Measurements from ENCODE around the gene EVC.

Gene EVC

DNA sequence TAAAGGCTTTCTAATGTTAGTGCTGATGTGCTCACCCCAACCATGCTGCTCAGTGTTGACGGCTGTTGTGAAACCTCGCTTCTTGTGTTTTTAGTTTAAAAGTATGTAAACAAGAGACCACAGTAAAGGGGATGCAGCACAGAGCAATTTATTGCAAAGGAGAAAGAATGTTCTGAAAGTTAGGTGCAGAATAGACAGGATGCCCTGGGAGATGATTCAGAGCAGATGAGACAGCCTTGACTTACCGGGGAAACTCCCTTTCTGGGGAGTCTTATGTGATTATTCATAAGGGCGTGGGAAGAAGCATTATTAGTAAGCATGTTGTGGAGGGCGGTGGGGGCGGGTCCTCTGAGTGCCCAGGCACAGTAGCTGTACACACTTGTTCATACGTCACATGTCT is 47.7 kb downstream of the EVC start:
- no peak for DNase-seq

DNA sequence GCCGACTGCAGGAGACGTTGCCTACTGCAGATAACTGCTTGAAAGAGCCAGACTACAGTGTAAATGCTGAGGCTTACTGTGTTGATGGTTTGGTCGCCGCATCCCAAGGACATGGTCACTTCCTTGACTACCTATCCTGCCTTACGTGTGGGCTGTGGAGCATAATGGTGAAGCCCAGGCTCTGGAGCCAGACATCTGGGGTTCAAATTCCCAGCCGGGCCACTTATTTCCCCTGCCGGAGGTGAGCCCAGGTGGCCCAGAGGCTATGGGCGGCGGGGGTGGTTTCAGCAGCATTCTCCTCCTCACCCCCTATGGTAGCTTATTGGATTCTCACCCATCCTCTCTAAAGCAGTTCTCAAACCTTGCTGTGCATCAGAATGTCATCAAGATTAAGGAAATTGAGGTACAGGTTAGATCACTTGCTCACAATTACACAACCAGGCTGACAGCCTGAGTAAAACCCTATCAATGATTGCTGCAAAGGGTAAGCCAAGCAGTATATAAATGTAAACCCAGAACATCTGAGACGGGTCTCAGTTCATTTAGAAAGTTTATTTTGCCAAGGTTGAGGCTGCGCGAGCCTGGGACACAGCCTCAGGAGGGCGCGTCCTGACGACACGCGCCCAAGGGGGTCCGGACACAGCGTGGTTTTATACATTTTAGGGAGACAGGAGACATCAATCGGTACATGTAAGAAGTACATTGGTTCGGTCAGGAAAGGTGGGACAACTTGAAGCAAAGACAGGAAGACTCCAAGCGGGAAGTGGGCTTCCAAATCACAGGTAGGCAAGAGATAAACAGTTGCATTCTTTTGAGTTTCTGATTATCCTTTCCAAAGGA is 48.5 kb downstream of the EVC start:
- DNase-seq, result no peak

DNA sequence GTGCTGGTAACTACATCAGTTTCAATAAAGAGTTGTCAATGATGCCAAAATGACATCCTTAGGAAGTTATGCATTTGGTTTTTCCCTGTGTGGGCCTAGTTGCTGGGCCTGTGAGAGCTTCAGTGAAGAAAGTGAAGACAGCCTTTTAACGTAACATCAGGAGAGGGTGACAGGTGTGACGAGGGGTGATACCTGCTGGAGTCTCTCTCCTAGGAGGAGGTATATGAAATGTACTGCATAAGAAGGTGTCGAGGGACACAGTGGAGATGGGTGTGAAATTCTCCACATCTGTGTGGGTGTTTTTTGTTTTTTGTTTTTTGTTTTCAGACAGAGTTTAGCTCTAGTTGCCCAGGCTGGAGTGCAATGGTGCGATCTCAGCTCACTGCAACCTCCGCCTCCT is 49.2 kb downstream of the EVC start:
- no peak for DNase-seq

DNA sequence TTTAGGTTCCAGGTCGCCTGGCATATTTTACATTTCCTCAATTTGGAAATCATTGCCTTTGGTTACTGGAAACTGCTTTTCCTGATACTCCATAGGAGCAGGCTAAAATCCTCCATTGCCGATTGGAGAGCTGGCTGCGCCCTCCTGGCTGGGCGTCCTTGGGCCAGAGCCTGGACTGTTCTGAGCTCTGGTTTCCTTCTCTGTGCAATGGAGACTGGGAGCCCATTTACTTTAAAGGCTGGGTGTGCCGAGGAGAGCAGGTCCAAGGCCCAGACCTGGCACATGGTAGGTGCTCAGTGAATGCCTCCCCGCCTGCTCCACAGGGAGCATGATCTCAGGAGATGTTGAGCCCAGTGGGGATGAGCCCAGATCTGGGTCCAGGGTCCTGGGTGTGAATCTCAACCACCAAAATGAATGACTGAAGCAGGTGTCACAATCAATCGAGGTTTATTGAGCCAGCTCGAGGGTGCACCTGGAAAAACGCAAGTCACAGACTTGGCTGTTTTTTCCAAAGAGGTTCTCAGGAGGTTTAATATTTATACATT is 50.0 kb downstream of the EVC start:
- DNase-seq, result no peak

DNA sequence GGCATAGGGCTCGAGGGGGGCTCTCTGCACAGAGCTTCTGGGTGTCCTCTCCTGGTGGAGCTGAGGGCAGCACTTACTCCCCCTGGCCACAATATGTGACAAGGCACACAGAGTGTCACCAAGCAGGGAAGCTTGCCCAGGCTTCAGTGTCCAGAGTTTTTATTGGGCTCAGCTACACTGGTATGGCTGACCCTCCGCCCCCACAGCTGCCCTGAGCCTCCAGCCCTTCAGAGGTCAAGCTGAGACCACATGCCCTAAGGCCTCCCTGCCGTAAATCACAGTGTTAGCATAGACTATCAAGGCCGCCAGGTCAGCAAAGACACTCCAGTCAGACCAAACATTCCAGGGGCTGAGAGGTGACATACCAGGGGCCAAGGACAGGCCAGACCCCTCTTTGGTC is 59.0 kb downstream of the EVC start:
- DNase-seq, result no peak

DNA sequence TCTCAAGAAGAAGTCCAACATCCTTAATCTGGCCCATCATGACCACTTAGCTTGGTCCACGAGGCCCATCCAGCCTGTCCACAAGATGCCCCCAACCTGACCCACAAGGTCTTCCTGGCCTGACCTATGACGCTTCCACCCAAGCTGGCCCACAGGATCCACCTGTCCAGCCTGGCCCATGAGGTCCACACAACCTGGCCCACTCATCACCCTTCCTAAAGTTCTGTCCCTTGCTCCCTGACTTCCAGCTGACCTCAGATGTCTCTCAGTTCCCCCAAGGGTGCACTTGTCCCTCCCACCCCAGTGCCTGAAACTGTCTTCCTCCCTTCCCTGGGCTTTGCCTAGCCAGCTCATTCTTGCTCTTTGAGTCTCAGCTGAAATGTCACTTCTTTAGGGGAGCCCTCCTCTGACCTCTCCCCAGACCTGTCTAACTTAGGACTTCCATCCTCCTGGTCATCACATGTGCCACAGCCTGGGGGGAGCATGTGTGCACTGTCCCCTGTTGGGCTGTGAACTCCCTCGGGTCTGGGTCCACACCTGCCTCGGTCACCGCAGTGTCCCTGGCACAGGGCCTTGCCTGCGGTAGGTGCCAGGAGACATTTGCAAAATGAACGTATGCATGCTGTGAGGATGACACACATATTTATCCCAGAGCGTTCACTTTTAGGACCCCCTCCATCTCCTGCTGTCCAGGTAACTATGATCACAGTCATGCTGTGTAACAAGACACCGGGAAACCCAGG is 61.7 kb downstream of the EVC start:
- DNase-seq, result no peak

DNA sequence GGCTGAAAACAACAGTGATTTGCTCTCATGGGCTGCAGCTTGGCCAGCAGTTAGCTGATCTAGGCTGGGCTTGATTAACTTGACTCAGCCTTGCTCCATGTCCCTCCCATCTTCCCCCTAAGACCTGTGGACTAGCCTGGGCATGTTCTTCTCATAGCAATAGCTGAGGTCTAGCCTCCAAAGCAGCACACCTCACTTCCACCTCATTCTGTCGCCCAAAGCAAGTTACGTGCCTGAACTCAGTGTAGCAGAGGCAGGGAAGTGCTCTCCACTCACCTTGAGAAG is 62.2 kb downstream of the EVC start:
- DNase-seq, result no peak

DNA sequence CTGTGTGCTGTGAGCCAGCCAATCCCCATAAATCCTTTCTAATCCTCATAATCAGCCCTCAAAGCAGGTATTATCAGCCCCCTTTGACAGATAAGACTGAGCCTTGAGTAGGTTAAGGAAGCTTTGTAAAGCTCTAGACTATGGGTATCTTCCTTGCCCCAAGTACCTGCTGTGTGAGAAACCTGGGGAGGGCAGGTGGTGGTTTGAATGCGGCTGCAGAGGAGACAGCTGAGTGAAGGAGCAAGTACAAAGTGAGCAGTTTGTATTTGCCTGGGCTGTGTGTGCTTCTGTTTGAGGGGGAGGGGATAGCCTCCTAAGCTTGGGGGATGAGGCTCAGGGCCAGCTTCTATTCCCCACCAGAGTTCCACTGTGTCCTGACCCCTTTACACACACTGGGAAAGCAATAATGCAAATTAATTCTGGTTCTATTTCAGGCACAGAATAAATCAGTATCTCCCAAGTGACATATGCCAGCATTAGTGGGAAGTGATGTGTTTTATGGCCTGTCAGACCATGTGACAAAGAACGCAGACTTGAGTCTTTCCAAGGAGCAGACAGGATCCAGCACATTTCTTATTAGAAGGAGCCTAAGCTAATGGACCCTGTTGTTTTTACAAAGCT is 63.5 kb downstream of the EVC start:
- no peak for DNase-seq

DNA sequence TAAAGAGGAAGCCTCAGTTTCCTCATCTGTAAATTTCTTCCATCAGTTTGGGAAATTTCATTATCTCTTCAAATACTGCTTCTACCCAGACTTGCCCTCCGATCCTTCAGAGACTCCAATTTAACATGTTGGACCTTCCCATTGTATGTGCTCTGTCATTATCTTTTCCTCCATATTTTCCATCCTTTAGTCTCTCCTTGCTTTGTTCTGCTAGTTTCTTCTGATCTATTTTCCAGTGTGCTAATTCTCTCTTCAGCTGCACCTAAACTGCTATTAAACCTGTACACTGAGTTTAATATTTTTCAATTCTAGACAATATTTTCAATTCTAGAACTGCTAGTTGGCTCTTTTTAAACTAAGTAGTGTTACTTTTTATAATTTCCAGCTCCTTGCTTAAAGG is 65.5 kb downstream of the EVC start:
- DNase-seq, result no peak

DNA sequence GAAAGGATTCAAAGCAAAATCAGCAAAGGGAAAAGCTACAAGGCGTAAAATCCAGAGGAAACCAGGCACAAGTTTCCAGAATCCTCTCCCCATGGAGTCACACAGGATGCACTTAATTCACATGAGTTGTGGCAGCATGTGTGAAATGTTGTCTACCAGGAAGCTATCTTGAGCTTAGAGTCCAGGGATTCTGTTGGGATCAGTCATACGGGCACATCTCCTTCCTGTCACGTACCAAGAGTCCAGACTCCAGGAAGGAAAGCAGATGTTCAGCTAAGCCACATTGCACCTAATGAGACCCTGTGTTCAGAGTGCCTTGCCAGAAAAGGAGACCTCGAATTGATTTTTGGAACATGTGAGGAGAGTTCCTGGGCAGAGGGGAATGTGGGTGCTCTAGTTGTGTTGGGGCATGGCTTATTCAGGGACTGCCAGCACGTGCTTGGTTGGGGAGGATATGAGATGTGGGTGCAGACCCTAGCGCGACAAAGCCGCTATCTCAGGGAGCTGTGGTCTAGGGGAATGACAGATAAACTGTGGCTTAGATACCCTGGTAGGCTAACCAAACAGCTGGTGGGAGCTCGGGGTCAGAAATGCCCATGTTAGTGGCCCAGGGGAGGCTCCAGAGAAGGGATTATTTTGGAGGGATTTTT is 70.0 kb downstream of the EVC start:
- DNase-seq, result no peak

DNA sequence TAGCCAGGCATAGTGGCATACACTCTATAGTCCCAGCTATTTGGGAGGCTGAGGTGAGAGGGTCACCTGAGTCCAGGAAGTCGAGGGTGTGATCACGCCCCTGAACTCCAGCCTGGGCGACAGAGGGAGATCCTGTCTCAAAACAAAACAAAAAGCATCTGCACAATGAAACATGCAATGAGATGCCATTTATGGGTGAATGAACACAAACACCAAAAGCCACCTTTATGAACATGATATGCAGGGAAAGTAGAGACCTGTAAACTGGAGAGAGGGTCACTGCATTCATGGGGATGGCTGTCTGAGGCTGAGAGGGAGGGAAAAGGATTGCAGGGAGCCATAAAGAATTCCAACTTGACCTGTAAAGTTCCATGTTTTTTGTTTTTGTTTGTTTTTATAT is 70.7 kb downstream of the EVC start:
- no peak for DNase-seq

DNA sequence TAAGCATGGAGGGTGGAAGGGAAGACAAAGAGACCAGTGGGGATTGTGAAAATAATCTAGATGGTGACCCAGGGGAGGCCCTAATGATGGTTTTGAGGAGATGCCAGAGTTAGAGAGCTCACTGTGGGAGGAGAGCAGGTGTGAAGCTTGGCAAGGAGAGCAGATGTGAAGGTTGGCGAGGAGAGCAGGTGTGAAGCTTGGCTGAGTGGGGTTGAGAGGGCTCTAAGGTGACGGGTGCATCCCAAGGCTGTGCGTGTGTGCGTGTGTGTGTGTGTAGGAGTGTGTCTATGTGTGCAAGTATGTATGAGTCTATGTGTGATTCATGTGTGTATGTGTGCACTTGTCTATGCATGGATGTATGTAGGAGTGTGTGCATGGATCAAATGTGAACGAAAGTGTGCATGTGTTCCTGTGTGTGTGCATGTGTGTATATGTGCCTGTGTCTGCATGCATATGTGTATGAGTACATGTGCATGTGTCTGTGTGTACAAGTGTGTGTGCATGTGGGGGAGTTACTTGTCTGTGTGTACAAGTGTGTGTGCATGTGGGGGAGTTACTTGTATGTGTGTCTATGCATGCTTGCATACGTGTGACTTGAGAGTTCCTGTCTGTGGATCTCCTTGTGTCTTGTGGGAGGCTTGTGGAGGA is 72.0 kb downstream of the EVC start:
- no peak for DNase-seq

DNA sequence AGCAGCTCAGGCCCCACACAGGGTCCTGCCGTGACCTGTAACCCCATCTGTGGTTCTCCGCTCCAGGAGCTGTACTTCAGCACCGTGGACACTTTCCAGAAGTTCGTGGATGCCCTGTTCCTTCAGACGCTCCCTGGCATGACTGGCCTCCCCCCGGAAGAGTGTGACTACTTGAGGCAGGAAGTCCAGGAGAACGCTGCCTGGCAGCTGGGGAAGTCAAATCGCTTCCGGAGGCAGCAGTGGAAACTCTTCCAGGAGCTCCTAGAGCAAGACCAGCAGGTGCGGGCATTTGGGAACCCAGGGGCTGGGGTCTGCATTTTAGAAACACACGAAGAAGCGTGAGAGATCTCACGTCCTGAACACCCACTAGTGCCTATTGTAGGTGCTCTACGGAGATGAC is 72.5 kb downstream of the EVC start:
- no peak for DNase-seq

DNA sequence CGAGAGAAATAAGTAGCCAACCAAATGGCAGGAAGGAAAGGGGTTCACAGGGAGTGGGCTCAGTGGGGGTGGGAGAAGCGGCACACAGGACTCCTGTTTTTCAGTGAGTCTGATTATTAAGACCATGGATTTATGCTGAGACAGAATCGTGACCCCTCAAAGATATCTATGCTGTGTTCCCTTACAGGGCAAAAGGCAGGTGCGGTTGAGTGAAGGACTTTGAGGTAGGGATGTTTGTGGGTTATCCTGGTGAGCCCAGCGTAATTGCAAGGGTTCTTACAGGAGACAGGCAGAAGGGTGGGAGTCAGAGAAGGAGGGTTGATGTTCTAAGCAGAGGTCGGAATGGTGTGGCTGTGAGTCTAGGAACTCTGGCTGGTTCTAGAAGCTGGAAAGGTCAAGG is 73.0 kb downstream of the EVC start:
- no peak for DNase-seq

DNA sequence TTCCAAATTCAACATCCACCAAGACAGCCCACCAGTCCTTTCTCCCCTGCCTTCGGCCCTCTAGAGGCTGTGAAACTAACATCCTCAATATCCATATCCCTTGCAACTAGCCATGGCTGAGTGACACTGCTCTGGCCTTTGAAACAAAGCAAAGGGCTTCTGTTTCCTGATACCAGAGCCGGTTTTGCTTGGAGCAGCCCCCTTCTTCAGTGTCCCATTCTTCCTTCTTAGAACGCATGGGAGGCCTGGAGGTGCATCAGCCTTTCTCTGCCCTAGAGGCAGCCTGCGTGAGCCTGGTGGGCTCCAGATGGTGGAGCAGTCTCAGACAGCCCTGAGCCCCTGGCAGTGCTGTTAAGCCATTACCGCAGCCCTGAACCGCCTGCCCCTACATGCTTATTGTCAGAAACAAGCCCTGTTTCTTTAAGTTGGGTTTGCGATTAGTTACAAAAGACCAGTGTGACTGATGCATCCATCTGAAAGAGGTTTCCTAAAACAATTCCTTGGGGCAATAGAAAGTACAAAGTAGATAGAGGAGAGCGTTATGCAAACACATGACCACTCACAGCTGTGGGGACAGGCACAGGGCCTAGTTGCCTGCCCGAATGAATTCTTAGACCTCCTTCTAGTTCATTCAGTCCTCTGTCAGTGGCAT is 74.1 kb downstream of the EVC start:
- DNase-seq, result no peak

DNA sequence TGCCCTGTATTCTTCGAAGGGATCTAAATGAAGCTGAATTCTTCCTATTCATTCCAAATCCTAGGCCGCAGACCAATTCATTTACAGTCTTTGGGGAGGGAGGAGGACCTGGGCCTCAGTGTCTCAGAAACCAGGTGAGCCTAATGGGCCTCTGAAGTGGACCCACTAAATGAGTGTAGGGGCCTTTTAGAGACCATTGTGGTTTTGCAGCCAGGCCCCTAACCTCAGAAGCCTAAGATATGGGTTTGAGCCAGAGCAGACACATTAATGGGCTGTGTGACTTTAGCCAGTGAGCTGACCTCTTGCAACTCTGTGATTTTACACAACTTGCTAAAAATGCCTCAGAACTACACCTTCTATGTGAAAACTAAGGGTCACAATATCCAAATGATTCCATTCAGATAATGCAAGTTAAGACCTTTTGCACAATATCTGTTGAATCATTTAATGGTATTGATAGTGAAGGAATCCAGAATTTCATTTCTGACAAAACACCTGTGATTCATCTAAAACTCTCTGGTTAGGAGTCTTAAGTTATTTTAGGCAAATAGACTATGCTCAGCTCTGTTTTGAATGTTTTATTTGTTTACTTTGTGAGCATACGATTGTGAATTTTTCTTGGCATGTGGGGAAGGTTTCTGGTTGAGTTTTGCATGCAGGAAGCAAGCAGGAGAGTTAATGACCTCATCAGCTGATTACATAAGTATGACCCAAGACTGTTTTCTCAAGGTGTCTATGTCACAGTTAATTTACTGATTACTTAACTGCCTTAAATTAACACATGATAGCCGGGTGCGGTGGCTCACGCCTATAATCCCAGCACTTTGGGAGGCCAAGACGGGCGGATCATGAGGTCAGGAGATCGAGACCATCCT is 75.0 kb downstream of the EVC start:
- no peak for DNase-seq

DNA sequence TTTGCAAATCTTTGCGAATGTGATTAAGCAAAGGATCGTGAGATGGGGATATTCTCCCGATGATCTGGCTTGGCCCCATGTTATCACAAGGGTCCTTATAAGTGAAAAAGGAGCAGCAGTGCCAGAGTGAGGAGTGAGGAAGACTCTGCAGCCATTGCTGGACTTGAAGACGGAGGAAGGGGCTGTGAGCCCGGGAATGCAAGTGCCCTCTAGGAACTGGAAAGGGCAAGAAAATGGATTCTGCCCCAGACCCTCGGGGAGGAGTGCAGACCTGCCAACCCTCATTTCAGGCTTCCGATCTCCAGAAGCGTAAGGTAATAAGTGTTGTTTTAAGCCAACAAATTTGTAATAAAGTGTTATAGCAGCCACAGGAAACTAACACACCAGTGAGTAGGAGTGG is 76.3 kb downstream of the EVC start:
- no peak for DNase-seq

DNA sequence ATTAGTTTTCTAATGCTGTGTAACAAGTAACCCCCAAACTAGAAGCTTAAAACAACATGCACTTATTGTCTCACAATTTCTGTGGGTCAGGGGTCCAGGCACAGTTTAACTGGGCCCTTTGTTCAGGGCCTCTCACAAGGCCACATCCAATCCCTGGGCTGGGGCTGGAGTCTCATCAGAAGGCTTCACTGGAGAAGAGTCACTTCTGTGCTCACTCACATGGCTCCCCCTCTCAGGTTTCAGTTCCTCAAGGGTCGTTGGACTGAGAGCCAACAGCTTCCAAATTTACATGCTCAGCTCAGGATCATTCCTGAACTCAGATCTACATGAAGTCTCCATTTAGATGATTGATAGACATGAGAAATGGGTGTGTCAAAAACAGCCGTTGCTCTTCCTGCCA is 77.1 kb downstream of the EVC start:
- DNase-seq, result no peak

DNA sequence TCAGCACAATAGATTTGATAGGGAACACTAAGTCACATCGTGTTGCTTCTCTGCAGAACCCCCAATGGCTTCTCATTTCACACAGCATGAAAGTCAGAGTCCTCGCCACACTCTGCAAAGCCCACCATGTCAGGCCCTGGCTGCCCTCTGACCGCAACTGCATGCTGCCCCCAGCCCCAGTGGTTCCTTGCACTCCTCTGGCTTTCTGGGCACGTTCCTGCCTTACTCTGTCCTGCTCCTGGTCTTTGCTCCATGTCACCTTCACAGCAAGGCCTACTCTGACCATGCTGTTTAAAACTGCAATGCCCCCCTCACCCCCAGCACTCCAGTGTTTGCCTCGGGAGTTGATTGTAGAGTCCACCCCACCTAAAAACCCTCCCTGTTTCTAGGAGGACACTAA is 78.1 kb downstream of the EVC start:
- no peak for DNase-seq

DNA sequence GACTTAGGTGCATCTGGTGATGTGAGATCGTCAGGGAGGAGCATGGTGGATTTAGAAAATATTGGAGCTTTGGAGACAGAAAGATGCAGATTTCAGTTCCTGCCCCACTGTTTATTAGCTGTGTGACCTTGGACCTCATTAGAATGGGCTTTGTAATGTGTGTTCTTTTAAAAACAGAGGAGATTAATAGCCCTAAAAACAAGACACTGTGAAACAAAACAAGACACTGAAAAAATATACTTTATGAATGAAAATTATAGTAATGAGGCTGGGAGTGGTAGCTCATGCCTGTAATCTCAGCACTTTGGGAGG is 79.5 kb downstream of the EVC start:
- DNase-seq, result no peak

DNA sequence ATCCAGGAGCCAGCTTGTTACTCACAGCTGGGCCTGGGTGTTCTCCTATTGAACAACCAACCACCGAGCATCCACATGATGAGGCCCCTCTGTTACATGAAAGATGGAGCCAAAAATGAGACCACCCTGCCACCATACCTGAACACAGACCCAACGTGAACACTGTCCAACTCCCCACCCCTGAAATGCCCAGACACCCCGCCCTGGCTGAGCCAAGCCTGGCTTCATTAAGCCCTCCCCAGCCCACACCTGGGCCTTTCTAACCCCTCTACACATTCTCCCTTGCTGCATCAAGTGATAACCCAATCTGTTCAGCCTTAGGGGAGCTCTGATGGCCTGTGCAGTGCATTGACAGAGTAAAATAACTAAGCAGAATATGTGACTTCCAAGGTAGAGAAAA is 80.7 kb downstream of the EVC start:
- no peak for DNase-seq

DNA sequence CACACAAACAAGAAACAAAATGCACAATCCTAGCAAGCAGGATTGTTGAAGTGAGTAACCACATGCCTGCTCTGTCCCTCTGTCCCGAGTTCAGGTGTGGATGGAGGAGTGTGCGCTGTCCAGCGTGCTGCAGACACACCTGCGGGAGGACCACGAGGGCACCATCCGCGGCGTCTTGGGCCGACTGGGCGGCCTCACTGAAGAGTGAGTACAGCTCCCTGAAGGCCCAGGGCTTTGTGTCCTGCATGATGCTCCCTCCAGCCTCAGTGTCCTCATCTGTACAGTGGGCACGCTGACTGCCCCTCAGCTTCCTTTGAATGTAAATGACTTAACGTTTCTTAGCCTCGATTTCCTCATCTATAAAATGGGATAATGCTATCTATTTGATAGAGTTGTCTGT is 82.5 kb downstream of the EVC start:
- no peak for DNase-seq

All from GOT3 (cell line).